DND-41 (cell line): ENCODE results near the gene BAIAP2.

Experiments
- EZH2 ChIP-seq: IDR thresholded peaks from 3 replicates; pipeline ENCODE4 v1.6.1; 2012; ENCODE audit warnings: borderline replicate concordance, low read depth, mild to moderate bottlenecking, moderate library complexity, low read length, inconsistent platforms; ENCODE audit not compliant: severe bottlenecking
- TF ChIP-seq, protein P1 (sequence below): IDR thresholded peaks from 2 replicates; pipeline ENCODE4 v1.5.1; 2012; ENCODE audit warnings: borderline replicate concordance, low read length, moderate library complexity, mild to moderate bottlenecking; ENCODE audit not compliant: poor library complexity, severe bottlenecking; ENCODE audit errors: extremely low read depth

DNA sequence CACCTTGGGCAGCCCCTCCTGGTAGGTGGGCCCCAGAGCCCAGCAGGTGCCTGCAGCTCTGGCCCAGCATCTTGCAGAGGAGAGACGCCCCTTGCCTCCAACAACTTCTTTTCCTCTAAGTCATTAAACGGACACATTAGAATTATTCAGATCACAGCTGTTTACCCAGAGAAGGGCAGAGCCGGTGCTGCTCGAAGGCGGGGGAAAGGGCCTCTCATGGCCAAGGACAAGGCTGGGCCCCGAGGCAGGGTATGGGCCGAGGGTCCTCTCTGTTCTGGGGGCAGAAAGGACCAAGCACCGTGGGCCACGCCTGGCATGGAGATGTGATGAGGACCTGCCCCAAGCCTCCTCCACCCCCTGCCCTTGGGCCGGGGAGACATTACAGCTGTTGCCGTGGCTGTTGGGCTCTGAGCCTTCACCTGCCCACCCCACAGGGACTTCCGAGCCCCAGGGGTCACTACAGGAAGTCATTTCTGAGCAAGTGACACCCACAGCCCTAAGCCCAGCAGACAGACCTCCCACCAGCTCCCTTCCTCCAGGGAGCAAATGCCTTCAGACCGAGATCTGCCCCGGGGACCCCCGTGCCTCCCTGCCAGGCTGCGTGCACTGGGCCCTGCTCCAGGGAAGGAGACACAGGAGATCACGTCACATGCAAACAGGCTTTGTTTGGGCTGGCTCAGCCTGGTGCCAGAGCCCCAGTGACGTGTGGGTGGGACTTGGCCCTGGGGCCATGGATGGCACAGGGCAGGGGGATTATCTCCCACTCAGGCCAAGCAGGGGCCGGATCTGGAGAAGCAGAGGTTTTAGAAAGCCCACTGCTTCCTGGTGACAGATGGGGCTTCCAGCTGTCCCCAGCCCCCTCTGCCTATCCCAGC, 129.7 kb downstream of the BAIAP2 start:
- TF ChIP-seq, protein P1, sequence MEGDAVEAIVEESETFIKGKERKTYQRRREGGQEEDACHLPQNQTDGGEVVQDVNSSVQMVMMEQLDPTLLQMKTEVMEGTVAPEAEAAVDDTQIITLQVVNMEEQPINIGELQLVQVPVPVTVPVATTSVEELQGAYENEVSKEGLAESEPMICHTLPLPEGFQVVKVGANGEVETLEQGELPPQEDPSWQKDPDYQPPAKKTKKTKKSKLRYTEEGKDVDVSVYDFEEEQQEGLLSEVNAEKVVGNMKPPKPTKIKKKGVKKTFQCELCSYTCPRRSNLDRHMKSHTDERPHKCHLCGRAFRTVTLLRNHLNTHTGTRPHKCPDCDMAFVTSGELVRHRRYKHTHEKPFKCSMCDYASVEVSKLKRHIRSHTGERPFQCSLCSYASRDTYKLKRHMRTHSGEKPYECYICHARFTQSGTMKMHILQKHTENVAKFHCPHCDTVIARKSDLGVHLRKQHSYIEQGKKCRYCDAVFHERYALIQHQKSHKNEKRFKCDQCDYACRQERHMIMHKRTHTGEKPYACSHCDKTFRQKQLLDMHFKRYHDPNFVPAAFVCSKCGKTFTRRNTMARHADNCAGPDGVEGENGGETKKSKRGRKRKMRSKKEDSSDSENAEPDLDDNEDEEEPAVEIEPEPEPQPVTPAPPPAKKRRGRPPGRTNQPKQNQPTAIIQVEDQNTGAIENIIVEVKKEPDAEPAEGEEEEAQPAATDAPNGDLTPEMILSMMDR: no peak
- no peak for TF ChIP-seq EZH2
